Measurements from ENCODE around the gene EZH2. TPM values are rescaled to one million over a fixed set of nuclear protein-coding genes. Genes with fewer than 3 reads are reported as not detected.
A peak's percentile ranks its signal among the peaks of the same experiment; 100 is the strongest.

The EZH2 gene
- total RNA-seq, 4 donors from 2014 or later: 1.0 to 3.7 (median 1.7) TPM

GRCh38 chr7:148804343-148805235, 79.5 kb downstream of the EZH2 start:
- no peak for TF ChIP-seq POLR2A (IDR thresholded peaks at IDR 0.05)
- TF ChIP-seq CTCF (IDR thresholded peaks at IDR 0.05 in 4 of 5, conservative IDR thresholded peaks at IDR 0.05 in 1 of 5): no peak
- Histone ChIP-seq H3K9me3 (no peaks in the 10 kb centered on the region), H3K27ac (no peak overlapping the region), H3K27me3 (no peaks in the 10 kb centered on the region), H3K4me1 (peaks cover 4 to 9% of the 10 kb centered on the region in 2 donors), H3K4me3 (no peak overlapping the region), H3K36me3 (peaks cover 0 to 40% of the 10 kb centered on the region in 2 donors)
- intact Hi-C loops (cut with DNase I; ENCODE audit: low total_unique reads) (no loop called here), in situ Hi-C loops (cut with MboI; ENCODE audit: low sequenced_read_pairs in 4 of 4) (no loop called here)
- ATAC-seq (no peak), DNase-seq (no peak)

GRCh38 chr7:148803094-148803493, 81.0 kb downstream of the EZH2 start:
- Histone ChIP-seq H3K4me1 (peaks cover 4 to 9% of the 10 kb centered on the region in 2 donors), H3K4me3 (no peak overlapping the region), H3K27me3 (no peaks in the 10 kb centered on the region), H3K9me3 (no peaks in the 10 kb centered on the region), H3K27ac (no peak overlapping the region), H3K36me3 (peaks cover 0 to 55% of the 10 kb centered on the region in 2 donors)
- in situ Hi-C loops (cut with MboI; ENCODE audit: low sequenced_read_pairs in 4 of 4) (no loop called here), intact Hi-C loops (cut with DNase I; ENCODE audit: low total_unique reads) (no loop called here)
- no peak for ATAC-seq
- no peak for TF ChIP-seq CTCF (IDR thresholded peaks at IDR 0.05 in 4 of 5, conservative IDR thresholded peaks at IDR 0.05 in 1 of 5)
- TF ChIP-seq POLR2A (IDR thresholded peaks at IDR 0.05): no peak
- no peak for DNase-seq

- in situ Hi-C loops (cut with MboI; ENCODE audit: low sequenced_read_pairs in 4 of 4) (no loop called here), intact Hi-C loops (cut with DNase I; ENCODE audit: low total_unique reads) (no loop called here)
- Histone ChIP-seq H3K27me3 (no peaks in the 10 kb centered on the region), H3K9me3 (no peaks in the 10 kb centered on the region), H3K36me3 (peaks cover 0 to 59% of the 10 kb centered on the region in 2 donors), H3K4me3 (no peak overlapping the region), H3K27ac (no peak overlapping the region), H3K4me1 (peaks cover 4 to 9% of the 10 kb centered on the region in 2 donors)
- DNase-seq: no peak
- no peak for TF ChIP-seq POLR2A (IDR thresholded peaks at IDR 0.05)
- TF ChIP-seq CTCF (IDR thresholded peaks at IDR 0.05 in 4 of 5, conservative IDR thresholded peaks at IDR 0.05 in 1 of 5): no peak
- ATAC-seq: no peak
These were observed 82.0 kb downstream of the EZH2 start for GRCh38 chr7:148802101-148802493.

- intact Hi-C loops (cut with DNase I; ENCODE audit: low total_unique reads) (no loop called here), in situ Hi-C loops (cut with MboI; ENCODE audit: low sequenced_read_pairs in 4 of 4) (no loop called here)
- Histone ChIP-seq H3K9me3 (no peaks in the 10 kb centered on the region), H3K27me3 (no peaks in the 10 kb centered on the region), H3K27ac (peak overlapping the region in 1 of 4 donors; percentile 38), H3K4me3 (no peak overlapping the region), H3K36me3 (peaks cover 0 to 67% of the 10 kb centered on the region in 2 donors), H3K4me1 (peaks cover 4 to 9% of the 10 kb centered on the region in 2 donors)
- TF ChIP-seq POLR2A (IDR thresholded peaks at IDR 0.05): no peak
- DNase-seq (peak in 1 of 2 donors; percentile 44), ATAC-seq (peak in 1 of 2 donors; percentile 25)
These were observed 83.4 kb downstream of the EZH2 start for GRCh38 chr7:148800677-148801076.

- in situ Hi-C loops (cut with MboI; ENCODE audit: low sequenced_read_pairs in 4 of 4) (no loop called here), intact Hi-C loops (cut with DNase I; ENCODE audit: low total_unique reads) (no loop called here)
- no peaks in the 10 kb centered on the region for H3K27me3 ChIP-seq
- DNase-seq (peak in 1 of 2 donors; percentile 36), ATAC-seq (peak in 1 of 2 donors; percentile 48)
- no peak overlapping the region for H3K4me3 ChIP-seq
- H3K4me1 ChIP-seq: peaks cover 4 to 9% of the 10 kb centered on the region in 2 donors
- TF ChIP-seq POLR2A (IDR thresholded peaks at IDR 0.05) (no peak), CTCF (IDR thresholded peaks at IDR 0.05 in 4 of 5, conservative IDR thresholded peaks at IDR 0.05 in 1 of 5) (no peak)
- H3K36me3 ChIP-seq: peaks cover 0 to 71% of the 10 kb centered on the region in 2 donors
- H3K9me3 ChIP-seq: no peaks in the 10 kb centered on the region
- peak overlapping the region in 1 of 4 donors; percentile 38 for H3K27ac ChIP-seq
These were observed 84.1 kb downstream of the EZH2 start for GRCh38 chr7:148799893-148800555.
